ENCODE results near the gene KLHL24.

DNA sequence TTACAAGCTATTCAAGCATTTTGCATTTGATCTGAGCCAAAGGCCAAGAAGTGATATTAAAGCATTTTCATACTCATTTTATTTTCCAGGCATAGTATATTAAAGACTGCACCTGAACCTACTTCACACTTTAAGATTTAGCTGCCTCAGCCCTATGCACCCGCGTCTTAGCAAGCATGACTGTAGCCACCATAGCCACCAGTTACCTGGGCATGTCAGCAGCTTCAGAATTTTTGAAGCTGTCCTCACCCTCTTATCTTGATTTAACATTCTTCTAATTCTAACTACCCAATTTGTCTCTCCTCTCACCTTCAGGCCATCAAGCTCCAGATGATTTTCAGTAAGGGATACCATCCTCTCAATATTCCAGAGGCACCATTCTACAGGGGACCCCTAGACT lies 40.8 kb upstream of the KLHL24 start:
- no peak for TF ChIP-seq CTCF (IDR thresholded peaks at IDR 0.05)
- TF ChIP-seq POLR2A (IDR thresholded peaks at IDR 0.05) = no peak

All from testis (tissue), 2 donors.